ENCODE data around the gene ITSN1.
"Not testable (repeated sequence)": the region's sequence is repeated elsewhere in the genome, so short reads cannot be mapped to it uniquely, and the experiment has no call there.

The ITSN1 gene

GRCh38 chr21:33775100-33775828 is 133.0 kb downstream of the ITSN1 start:
- DNase-seq = no peak

DNA sequence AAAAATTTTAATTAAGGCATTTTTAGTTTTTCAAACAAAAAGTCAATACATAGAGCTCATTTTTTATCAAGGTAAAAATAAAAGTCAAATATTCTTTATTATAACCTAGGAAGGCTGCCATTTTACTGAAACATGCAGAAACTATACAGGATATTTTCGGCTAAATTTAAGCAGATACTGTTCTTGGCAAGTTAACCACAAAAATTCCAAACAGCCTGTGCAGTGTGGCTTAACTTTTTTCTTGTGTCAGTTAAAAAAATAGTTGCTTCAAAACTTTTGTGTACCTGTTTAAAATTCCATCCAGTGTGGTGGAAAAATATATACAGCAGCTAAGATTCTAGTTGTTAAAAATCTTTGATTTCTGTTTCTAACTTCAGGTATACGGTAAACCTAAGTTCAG is 138.3 kb downstream of the ITSN1 start:
- no peak for DNase-seq

DNA sequence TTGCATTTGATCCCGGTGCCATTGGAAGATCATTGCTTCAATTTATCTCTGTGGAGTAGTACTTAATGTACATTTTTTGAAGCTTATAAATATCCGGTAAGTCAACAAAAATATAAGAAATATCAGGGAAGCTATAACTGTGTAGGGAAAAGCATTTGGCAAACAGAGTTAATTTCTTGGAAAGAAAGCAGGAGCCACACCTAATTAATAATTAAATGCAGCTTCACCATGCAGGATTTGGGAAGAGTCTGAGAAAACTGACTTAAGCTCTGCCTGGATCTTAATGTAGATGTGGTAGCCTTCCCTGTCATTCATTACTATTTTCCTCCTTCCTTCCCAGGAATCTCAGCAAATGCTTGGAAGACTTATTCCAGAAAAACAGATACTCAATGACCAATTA is 138.8 kb downstream of the ITSN1 start:
- no peak for DNase-seq

- no peak for DNase-seq
Measured at GRCh38 chr21:33783187-33783979, 141.1 kb downstream of the ITSN1 start.

- no peak for DNase-seq
Measured at GRCh38 chr21:33787431-33787830, 145.1 kb downstream of the ITSN1 start.

DNA sequence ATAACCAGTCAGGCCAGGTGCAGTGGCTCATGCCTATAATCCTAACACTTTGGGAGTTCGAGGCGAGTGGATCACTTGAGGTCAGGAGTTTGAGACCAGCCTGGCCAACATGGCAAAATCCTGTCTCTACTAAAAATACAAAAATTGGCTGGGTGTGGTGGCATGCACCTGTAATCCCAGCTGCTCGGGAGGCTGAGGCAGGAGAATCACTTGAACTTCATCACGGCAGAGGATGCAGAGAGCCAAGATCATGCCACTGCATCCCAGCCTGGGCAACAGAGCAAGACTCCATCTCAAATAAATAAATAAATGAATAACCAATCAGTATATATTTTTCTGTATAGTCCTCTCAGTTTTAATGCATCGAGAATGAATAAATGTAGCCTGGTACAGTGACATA is 146.1 kb downstream of the ITSN1 start:
- DNase-seq = not testable (repeated sequence)

GRCh38 chr21:33789697-33790096 is 147.4 kb downstream of the ITSN1 start:
- no peak for DNase-seq

- DNase-seq = no peak
Measured at GRCh38 chr21:33791073-33791472, 148.8 kb downstream of the ITSN1 start.

GRCh38 chr21:33794596-33794995 is 152.3 kb downstream of the ITSN1 start:
- no peak for DNase-seq

DNA sequence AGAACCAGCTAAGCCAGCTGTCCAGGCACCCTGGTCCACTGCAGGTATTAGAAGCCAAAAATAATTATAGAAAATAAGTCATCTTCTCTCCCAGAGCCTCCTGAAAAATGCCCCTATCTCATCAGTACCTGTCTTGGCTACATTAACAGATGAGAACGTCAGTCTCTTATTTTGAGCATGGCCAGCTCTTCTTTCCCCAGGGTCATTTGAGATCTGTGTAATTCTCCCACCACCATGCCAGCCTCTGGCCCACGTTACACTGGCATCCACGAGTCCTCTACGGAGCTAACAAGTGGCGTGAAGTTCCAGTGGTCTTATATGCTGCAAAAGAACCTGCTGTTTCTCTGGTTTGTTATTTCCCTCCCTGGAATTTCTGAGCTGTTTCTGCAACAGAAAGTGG is 155.3 kb downstream of the ITSN1 start:
- no peak for DNase-seq

GRCh38 chr21:33799378-33800090 is 157.2 kb downstream of the ITSN1 start:
- no peak for DNase-seq

DNA sequence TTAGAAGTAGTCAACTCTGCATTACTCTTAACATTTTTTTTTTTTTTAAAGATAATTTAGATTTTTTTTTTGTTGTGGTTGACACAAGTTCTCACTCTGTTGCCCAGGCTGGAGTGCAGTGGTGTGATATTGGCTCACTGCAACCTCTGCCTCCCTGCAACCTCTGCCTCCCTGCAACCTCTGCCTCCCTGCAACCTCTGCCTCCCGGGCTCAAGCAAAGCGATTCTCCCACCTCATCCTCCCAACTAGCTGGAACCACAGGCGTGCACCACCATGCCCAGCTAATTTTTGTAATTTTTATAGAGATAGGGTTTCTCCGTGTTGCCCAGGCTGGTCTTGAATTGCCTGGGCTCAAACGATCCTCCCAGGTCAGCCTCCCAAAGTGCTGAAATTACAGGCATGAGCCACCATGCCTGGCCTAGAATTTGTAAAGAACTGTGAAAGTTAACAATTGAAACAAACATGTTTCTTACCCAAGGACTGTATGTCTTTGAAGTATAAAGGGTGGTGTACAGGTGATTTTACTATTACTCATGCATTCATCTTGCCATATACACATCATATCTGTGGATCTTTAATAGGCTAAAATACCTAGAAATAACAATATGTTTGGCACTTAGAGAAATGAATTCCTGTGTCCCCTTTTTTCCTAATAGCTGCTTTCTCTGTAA is 158.6 kb downstream of the ITSN1 start:
- DNase-seq = no peak

GRCh38 chr21:33801424-33802405 is 159.4 kb downstream of the ITSN1 start:
- no peak for DNase-seq

DNA sequence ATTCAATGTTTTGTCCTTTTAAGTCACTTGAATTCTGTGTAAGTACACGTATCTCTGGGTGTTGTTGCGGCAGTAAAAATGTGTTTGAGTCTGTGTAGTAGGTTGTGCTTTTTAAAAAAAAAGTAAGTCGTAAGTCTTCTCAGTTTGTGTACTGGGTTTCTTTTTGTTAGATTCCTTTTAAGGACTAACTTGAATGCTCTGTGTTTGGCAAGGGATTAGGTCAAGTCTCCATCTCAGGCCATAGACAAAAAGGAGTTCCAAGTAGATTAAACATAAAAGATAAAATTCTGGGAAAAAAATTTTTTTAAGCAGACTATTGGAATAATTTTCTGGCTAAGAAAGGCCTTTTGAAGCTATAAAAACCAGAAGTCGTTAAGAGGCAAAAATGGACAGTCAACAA is 160.2 kb downstream of the ITSN1 start:
- no peak for DNase-seq

DNA sequence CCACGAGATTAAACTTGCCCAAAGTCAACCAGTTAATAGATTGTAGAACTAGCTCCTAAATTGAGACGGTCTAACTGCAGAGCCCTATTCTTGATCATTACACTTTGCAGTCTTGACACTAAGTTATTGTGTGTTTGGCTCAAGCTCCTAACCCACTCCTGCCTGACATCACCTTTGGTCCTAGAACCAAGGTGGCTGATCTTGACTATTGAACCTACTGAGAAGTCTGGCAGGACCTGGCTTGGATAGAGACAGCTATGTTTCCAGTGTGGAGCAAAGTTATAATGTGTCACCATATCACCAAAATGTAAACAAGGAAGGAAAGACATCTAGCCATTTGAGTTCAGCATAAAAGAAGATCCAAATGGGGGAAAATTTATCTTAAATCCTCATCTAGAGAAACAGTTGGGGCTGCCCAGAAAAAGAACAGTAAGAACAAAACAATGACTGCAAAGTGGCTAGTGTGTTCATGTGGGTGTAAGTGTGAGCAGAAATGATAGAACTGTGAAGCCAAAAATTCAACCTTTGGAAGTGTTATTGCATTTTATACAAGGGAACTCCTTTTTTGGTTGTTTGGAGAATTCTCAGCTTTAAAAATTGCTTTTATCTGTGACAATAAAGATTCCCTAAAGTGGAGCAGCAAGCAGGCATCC is 166.5 kb downstream of the ITSN1 start:
- DNase-seq = no peak

DNA sequence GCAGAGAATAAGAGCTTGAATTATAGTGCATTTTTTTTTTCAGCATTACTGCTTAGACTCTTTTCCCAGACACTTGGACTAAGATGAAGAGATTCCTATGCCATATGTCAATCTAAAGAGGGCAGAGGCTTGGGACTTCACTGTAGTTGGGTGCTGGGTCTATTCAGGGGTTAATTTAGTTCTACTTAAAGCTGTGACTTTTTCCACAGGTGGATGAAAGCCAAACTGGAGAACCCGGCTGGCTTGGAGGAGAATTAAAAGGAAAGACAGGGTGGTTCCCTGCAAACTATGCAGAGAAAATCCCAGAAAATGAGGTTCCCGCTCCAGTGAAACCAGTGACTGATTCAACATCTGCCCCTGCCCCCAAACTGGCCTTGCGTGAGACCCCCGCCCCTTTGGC is 168.5 kb downstream of the ITSN1 start:
- no peak for DNase-seq

- DNase-seq = no peak
Measured at GRCh38 chr21:33811167-33812010, 169.1 kb downstream of the ITSN1 start.

- no peak for DNase-seq
Measured at GRCh38 chr21:33813832-33814365, 171.6 kb downstream of the ITSN1 start.

DNA sequence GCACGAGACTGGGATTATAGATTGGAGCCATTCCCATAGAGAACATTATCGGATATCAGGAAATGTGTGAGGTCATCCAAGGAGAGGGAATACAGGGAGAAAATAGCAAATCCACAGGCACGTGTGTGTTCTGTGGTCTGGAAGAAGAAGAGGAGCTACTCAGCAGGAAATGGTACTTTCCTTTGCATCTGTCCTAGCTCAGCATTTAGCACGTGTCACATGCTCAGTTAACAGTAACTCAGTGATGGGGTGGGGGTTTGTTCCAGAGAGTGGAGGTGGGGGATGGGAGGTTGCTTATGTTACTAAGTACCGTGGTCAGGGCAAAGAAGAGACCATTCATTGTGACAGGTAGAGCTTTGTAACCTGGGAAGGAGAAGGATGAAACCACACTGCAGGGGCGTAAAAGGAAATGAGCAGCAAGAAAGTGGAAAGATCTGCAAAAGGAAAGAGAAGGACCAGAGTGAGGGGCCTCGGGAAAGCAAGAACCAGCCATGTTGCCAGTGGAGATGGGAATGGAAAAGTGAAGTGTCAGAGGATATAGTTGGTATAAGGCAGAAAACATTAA is 172.9 kb downstream of the ITSN1 start:
- DNase-seq = no peak

DNA sequence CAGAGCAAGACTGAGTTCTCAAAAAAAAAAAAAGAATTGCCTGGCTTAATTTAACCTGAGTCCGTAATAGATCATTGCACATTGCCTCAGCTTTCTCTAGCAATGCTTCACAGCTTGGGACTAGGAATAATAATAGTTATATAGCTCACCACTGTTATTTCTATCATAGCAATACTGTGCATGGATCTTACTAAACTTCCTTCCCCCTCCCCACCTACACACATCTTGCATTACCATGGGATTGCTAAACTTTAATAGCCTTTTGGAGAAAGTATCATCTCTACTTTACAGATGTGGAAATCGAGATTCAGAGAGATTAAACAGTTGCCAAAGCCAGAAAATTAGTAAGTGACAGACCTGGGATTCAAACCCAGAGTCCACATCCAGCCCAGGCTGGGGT is 173.9 kb downstream of the ITSN1 start:
- no peak for DNase-seq

Data from activated CD8-positive, alpha-beta memory T cell treated with anti-CD3 and anti-CD28 coated beads, Interleukin-2, amount 50 U/mL, for 48 hours (primary cell).